HG03103 (cell line): ENCODE measurements around the gene COPE.
"Not testable (repeated sequence)": the region's sequence is repeated elsewhere in the genome, so short reads cannot be mapped to it uniquely, and the experiment has no call there.

ENCODE experiments used
- ATAC-seq: cut with Tn5 transposase; IDR thresholded peaks from one replicate; pipeline ENCODE4 v1.9.1; 2021; ENCODE audit warnings: low read depth; ENCODE audit not compliant: unreplicated experiment

COPE gene

GRCh38 chr19:18910801-18911436 lies 8.3 kb downstream of the COPE start:
- no peak for ATAC-seq

GRCh38 chr19:18910010-18910409 lies 9.2 kb downstream of the COPE start:
- ATAC-seq, result no peak

GRCh38 chr19:18908917-18909619 lies 10.1 kb downstream of the COPE start:
- no peak for ATAC-seq

GRCh38 chr19:18906605-18907519 lies 12.3 kb downstream of the COPE start:
- no peak for ATAC-seq

GRCh38 chr19:18905513-18906236 lies 13.5 kb downstream of the COPE start:
- ATAC-seq, result no peak

- no peak for ATAC-seq
Measured at GRCh38 chr19:18905058-18905456, 14.1 kb downstream of the COPE start.

GRCh38 chr19:18904334-18905057 lies 14.7 kb downstream of the COPE start:
- ATAC-seq, result no peak

GRCh38 chr19:18903156-18904037 lies 15.8 kb downstream of the COPE start:
- ATAC-seq, result no peak

GRCh38 chr19:18902519-18902918 lies 16.7 kb downstream of the COPE start:
- not testable (repeated sequence) for ATAC-seq

- ATAC-seq, result no peak
Measured at GRCh38 chr19:18901491-18901890, 17.7 kb downstream of the COPE start.

- ATAC-seq, result no peak
Measured at GRCh38 chr19:18900700-18901481, 18.3 kb downstream of the COPE start.

- ATAC-seq, result no peak
Measured at GRCh38 chr19:18899624-18900560, 19.3 kb downstream of the COPE start.

- no peak for ATAC-seq
Measured at GRCh38 chr19:18898607-18899408, 20.4 kb downstream of the COPE start.

GRCh38 chr19:18898081-18898606 lies 21.0 kb downstream of the COPE start:
- no peak for ATAC-seq

GRCh38 chr19:18897094-18898029 lies 21.8 kb downstream of the COPE start:
- no peak for ATAC-seq
